IPS-15b (cell line): ENCODE measurements around the gene CES1.
"Not testable (repeated sequence)": the region's sequence is repeated elsewhere in the genome, so short reads cannot be mapped to it uniquely, and the experiment has no call there.

Experiments used
- H3K27me3 ChIP-seq: one replicate; pipeline ENCODE4 v1.6.1; 2013; ENCODE audit warnings: low read length; ENCODE audit not compliant: control insufficient read depth, insufficient read depth
- H3K36me3 ChIP-seq: one replicate; pipeline ENCODE4 v1.6.1; 2013; ENCODE audit warnings: low read length; ENCODE audit not compliant: control insufficient read depth, insufficient read depth
- H3K4me1 ChIP-seq: one replicate; pipeline ENCODE4 v1.6.1; 2013; ENCODE audit warnings: mild to moderate bottlenecking, low read length; ENCODE audit not compliant: control insufficient read depth, insufficient read depth
- H3K4me3 ChIP-seq: one replicate; pipeline ENCODE4 v1.5.1; 2013; ENCODE audit warnings: low read depth, low read length
- H3K9ac ChIP-seq: one replicate; pipeline ENCODE4 v1.6.1; 2013; ENCODE audit warnings: low read depth, mild to moderate bottlenecking, low read length
- H3K9me3 ChIP-seq: one replicate; pipeline ENCODE4 v1.6.1; 2013; ENCODE audit warnings: mild to moderate bottlenecking, low read length; ENCODE audit not compliant: control insufficient read depth, insufficient read depth

Gene CES1

DNA sequence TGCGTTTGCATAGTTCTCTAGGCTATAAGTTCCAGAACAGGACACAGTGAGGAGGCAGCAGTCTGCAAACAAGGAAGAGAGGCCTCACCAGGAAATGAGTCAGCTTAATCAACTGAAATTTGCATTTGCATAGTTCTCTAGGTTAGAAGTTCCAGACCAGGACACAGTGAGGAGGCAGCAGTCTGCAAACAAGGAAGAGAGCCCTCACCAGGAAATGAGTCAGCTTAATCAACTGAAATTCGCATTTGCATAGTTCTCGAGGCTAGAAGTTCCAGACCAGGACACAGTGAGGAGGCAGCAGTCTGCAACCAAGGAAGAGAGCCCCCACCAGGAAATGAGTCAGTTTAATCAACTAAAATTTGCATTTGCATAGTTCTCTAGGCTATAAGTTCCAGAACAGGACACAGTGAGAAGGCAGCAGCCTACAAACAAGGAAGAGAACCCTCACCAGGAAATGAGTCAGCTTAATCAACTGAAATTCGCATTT is 79.7 kb downstream of the CES1 start:
- not testable (repeated sequence) for H3K36me3 ChIP-seq, H3K9me3 ChIP-seq, H3K4me3 ChIP-seq, H3K9ac ChIP-seq, H3K27me3 ChIP-seq, H3K4me1 ChIP-seq
